GM21528 (cell line): ENCODE results near the gene ANKRD42.

ENCODE experiments used
- ATAC-seq: cut with Tn5 transposase; IDR thresholded peaks from one replicate; pipeline ENCODE4 v1.9.1; 2021; ENCODE audit warnings: mild to moderate bottlenecking, moderate library complexity; ENCODE audit not compliant: unreplicated experiment, low FRiP score

The ANKRD42 gene

GRCh38 chr11:83284501-83285150, 91.1 kb downstream of the ANKRD42 start:
- ATAC-seq = no peak

GRCh38 chr11:83285151-83285770, 91.7 kb downstream of the ANKRD42 start:
- ATAC-seq = peak; percentile 56

- ATAC-seq = peak; percentile 94
Measured at GRCh38 chr11:83285771-83286528, 92.4 kb downstream of the ANKRD42 start, which contains the start of gene CCDC90B. CCDC90B (minus strand) TSS chr11:83286367; CDS start chr11:83285972, 395 bp downstream.

GRCh38 chr11:83287631-83288030, 94.1 kb downstream of the ANKRD42 start:
- ATAC-seq = no peak

- peak; percentile 71 for ATAC-seq
Measured at GRCh38 chr11:83292709-83293456, 99.4 kb downstream of the ANKRD42 start.

GRCh38 chr11:83293457-83293774, 99.9 kb downstream of the ANKRD42 start:
- ATAC-seq = no peak

- ATAC-seq = no peak
Measured at GRCh38 chr11:83294208-83294607, 100.7 kb downstream of the ANKRD42 start.
